GM18858 (cell line): ENCODE data around the gene DTYMK.

Experiments used
- ATAC-seq: cut with Tn5 transposase; IDR thresholded peaks from one replicate; pipeline ENCODE4 v1.9.1; 2021; ENCODE audit not compliant: unreplicated experiment

DTYMK gene

DNA sequence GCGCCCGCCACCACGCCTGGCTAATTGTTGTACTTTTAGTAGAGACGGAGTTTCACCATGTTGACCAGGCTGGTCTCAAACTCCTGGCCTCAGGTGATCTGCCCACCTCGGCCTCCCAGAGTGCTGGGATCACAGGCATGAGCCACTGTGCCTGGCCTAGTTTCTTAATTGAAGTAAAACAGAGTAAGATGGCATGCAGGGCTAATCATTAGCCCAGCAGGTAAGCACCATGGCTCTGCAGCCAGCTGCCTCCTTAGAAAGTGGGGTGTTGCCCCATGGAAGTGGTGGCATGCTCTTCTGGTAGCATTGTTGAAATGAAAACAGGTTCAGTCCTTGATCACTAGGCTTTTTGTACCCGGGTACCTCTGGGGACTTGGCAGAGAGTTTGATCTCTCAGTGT is 36.7 kb downstream of the DTYMK start:
- no peak for ATAC-seq

DNA sequence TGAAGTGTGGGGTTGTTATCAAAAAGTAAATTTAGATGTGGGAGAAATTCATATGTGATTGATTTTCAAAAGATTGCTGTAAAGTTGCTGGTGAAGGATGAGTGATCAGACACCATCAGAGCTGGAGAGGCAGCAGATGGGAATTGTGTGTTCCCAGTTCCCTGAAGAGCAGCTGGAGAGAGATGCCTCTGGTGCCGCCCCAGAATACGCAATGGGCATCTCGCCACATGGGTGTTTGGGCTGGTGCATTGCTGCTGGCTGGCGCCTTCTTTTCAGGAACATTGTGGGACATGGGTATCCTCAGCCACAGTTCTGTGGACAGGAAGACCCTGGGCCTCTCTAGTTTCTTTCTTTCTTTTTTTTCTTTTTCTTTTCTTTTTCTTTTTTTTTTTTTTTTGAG is 37.2 kb downstream of the DTYMK start:
- no peak for ATAC-seq

DNA sequence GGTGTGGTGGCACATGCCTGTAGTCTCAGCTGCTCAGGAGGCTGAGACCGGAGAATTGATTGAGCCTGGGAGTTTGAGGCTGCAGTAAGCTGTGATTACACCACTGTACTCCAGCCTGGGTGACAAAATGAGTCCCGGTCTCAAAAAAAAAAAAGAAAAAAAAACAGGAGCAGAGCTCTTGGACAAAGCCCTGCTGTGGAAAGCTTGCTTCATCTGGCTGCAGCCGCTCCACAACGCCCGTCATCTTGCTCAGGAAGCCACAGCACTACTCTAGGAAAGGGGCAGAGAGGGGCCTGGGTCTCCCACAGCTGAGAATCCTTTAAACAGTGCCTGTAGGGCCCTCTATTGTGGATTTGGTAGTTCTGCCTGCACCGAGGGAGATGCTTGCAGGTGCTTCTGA is 38.2 kb downstream of the DTYMK start:
- ATAC-seq = no peak

DNA sequence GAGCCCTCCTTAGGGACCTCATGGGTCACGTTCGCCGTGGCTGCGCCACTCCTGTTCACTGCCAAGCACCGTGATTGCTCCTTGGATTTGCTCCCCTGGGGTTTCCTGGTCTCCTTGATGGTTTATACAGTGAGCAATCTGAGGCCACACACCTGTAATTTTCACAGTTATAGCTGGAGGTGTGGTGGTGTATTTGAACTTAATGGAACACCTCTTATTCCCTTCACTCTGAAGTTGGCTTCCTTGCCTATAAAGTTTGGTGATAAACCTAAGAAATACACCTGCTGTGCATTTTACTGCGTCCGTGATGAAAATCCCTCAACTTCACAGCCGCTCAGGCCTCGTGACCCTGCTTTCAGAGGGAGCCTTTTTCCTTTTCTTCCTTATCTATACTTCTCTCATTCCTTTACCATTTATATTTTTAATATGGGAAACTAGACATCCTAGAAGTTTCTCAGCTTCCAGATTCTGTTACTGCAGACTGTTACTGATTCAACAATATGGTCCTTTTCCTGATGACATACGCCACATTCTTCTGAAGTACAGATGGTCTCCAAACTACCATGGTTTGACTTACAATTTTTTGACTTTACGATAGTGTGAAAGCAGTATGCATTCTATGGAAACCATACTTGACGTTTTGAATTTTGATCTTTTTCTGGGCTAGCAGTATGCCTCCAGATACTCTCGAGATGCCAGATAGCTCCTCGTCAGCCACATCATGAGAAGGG is 40.5 kb downstream of the DTYMK start:
- ATAC-seq = no peak

DNA sequence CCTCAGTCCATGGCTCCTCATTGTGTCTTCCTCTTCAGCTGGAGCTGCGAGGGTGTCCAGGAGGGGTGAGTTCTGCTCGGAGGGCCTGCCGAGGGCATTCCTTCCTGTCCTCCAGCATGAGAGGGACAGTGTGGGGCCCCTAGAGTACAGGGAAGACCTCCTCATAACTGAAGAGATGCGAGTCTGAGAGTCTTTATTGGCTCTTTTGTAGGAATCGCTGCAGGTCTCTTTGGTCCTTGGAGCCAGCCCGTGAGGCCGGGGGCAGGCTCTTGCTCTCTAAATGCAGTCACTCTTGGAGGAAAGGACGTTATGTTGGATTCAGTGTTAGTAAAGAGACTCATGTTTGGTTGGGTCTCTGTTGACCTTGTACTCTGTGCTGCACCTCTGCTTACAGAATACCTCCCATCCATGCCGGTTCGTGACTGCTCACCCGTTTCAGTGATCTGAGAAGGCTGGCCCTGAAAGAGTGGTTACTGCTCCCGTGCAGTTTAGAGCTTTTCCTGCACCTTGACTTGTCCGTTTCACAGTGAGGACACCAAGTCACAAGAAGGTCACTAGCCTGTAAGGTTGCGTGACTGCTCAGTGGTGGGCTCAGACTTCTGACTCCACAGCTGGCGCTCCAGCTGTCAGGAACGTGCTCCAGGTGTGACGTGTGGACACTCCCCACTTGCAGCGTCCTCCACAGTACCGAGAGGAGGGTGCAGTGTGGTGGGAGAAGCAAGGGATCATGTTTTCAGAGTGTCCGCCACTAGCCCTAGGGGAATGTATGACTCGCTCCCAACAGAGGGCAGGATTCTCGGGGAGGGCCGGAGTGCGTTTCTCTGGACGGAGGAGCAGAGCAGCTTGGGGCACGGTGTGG is 41.3 kb downstream of the DTYMK start:
- no peak for ATAC-seq

GRCh38 chr2:241641631-241642030 is 45.0 kb downstream of the DTYMK start:
- ATAC-seq = no peak

GRCh38 chr2:241640165-241640795 is 46.3 kb downstream of the DTYMK start:
- no peak for ATAC-seq

- ATAC-seq = no peak
Observed at GRCh38 chr2:241639385-241639784, 47.2 kb downstream of the DTYMK start.

- no peak for ATAC-seq
Observed at GRCh38 chr2:241638940-241639339, 47.7 kb downstream of the DTYMK start.

DNA sequence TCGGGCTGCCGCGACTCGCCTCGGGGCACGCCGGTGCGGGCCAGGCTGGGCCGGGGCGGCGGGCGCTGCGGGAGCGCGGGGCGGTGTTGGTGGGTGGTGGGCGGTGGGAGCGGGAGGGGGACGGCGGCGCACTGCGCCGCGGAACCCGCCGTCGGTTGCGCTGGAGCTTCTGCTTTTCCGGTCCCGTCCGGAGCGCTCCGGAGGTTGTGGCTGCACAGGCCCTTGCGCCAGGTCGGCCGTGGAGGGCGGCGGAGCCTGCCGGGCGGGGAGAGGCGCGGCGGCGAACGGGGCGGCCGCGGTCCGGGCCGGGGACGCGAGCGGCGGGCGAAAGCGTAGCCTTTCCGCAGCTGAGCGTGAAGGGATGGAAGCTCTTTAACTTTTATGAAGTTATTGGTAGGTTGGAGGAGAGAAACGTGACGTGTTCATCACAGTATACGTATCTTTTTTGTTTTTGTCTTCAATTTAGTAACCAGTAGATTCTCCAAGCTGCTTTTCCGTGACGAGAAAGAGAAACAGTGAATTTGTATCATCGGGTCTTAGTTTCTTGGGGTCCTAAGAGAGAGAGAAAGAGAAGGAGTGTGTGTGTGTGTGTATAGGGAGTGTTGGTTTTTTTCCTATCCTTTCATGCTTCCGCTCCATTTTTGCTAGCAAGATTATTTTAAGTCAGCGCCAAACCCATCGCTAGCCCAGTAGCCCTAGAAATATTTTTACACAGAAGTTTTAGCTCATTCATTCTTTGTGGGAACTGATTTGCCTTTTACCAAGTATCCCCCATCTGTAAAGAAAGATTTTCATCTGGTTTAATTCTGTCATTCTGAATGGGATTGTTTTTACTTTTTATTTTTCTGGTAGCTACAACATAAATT is 48.6 kb downstream of the DTYMK start:
- ATAC-seq = peak; percentile 3

DNA sequence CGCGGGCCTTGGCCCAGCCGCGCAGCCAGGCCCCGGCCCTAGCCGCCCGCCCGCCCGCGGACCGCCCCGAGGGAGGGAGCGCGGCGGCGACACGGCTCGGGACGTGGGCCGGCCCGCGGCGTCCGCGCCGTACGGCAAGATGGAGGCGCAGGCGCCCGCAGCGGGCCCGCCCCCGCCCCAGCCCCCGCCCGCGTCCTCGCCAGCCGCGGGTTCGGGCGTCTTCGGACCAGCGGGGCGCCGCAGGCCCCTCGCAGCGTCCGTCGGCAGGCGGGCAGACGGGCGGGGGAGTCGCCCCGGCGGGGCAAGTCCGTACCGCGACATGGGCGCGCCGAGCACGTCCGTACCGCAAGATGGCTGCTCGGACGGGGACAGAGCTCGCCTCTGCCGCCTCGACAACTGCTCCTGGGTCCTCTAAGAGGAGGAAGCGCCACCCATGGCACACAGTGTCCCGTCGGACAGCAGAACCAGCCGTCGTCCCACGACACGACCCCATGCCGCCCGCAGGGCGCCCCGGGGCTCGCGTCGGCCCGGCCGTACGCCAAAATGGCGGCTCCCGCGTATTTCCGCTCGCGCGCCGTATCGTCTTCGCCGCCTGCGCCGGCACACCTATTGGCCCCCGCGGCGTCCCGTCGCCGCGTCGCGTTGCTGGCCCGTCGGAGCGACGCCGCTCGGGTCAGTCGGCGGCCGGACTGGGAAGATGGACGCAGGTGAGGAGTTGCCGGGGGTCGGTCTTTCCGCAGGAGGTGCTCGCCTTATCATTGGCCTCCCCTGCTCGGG is 49.4 kb downstream of the DTYMK start, which contains the start of the genes ATG4B and THAP4:
Gene ATG4B (plus strand): TSS at position 676 of the 777 bp plus-strand sequence. CDS start 22 bp downstream, at position 698.
Gene THAP4 (minus strand): TSS at position 141 of the 777 bp plus-strand sequence. CDS start 141 bp downstream, outside the sequence.
- peak; percentile 36 for ATAC-seq

- peak; percentile 20 for ATAC-seq
Observed at GRCh38 chr2:241636182-241637017, 50.2 kb downstream of the DTYMK start.

DNA sequence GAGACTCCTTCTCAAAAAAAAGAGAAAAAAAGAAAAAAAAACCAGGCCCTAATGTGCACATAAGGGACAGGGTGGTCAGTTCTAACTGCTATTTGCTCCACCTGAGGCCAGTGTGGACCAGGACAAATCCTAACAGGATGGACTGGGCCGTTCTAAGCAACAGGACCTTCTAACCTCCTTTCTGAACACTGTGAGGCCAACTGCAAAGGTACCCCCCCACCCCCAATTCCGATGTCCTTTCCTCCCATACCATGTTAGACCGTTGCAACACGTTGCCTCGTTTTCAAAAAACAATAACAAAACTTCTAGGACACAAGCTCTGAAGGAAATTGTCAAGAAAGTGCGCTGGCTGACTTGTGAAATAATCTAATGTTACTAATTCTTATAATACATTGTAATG is 50.9 kb downstream of the DTYMK start:
- no peak for ATAC-seq

- no peak for ATAC-seq
Observed at GRCh38 chr2:241633561-241633960, 53.1 kb downstream of the DTYMK start.

DNA sequence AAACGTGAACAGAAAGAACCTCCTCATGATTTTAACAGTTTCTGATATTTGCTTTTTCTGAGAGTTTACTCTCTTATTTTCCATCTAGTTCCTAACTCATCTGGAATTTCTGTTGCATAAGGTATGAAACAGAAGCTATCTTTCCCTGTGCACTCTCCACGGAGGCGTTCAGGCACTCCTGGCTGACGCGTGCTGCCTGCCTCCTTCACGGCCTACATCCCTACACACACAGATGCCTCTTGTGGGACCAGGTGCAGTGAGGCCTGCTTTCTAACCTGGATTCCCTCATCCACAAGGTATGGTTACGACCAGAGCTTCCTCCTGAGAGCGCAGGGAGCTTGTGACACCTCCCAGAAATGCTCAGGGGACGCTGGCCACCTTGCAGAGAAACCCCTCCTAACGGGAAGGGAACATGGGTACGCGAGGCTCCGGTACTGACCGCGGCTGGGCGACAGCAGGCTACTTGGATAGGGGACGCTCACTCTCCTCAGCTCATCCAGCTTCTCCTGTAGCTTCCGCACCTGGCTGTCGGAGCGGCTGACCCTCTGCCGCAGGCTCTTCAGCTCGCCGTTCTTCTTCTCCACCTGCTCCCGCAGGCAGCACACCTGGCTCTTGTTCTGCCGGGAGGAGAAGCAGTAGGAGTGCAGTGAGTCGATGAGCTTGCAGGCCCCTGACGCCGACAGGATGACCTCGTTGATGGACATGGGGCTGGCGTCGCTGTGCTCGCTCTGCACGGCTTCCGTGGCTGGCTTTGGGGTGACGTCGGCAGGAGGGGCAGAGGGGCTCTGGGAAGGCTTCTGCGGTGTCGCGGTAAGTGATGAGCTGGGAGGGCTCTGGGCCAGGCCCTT is 53.9 kb downstream of the DTYMK start:
- no peak for ATAC-seq

- ATAC-seq = no peak
Observed at GRCh38 chr2:241629762-241630435, 56.7 kb downstream of the DTYMK start.

DNA sequence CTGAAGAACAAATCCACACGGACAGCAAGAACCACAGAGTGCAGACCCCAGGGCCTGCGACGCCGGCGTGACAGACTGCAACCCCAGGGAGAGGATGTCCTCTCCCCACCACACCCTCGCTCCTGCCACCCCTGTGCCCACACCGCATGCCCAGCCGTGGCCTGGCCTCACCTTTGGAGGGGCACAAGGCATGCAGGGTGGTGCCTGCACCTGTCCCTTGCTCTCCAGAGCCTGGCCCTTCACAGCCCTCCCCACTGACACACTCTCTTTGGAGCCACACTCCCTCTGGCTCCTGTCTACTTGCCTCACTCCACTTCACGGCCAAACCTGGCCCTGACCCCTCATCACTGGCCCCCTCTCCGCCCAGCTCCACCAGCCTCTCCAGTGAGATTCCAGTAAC is 58.9 kb downstream of the DTYMK start:
- ATAC-seq = no peak
